Muscle layer of colon (tissue), 2 donors: Measurements from ENCODE around the gene RASA4.
"Not testable (repeated sequence)": the region's sequence is repeated elsewhere in the genome, so short reads cannot be mapped to it uniquely, and the experiment has no call there.

ENCODE experiments used
- H3K27ac ChIP-seq: one replicate; pipeline ENCODE4 v1.7.0; 2013; ENCODE audit warnings: low read depth, mild to moderate bottlenecking, low read length, moderate library complexity
- H3K27me3 ChIP-seq, 2 donors: one replicate each; pipeline ENCODE4 v1.7.0; 2013; ENCODE audit warnings: low read length in 2 of 2, mild to moderate bottlenecking in 2 of 2; ENCODE audit not compliant: insufficient read depth in 2 of 2, control insufficient read depth in 1 of 2
- H3K36me3 ChIP-seq: one replicate; pipeline ENCODE4 v1.7.0; 2013; ENCODE audit warnings: mild to moderate bottlenecking, low read length; ENCODE audit not compliant: insufficient read depth
- H3K4me1 ChIP-seq: one replicate; pipeline ENCODE4 v1.7.0; 2013; ENCODE audit warnings: mild to moderate bottlenecking, low read length; ENCODE audit not compliant: insufficient read depth
- H3K4me3 ChIP-seq, 2 donors: one replicate each; pipeline ENCODE4 v1.7.0; 2013; ENCODE audit warnings: low read length in 2 of 2, low read depth in 1 of 2, mild to moderate bottlenecking in 1 of 2, moderate library complexity in 1 of 2
- H3K9ac ChIP-seq: one replicate; pipeline ENCODE4 v1.7.0; 2013; ENCODE audit warnings: low read length
- H3K9me3 ChIP-seq: one replicate; pipeline ENCODE4 v1.7.0; 2013; ENCODE audit warnings: mild to moderate bottlenecking, low read length
- donor health status: abdominal sarcoma.
- donor health status: Adenocarcinoma of cecum.

The RASA4 gene

DNA sequence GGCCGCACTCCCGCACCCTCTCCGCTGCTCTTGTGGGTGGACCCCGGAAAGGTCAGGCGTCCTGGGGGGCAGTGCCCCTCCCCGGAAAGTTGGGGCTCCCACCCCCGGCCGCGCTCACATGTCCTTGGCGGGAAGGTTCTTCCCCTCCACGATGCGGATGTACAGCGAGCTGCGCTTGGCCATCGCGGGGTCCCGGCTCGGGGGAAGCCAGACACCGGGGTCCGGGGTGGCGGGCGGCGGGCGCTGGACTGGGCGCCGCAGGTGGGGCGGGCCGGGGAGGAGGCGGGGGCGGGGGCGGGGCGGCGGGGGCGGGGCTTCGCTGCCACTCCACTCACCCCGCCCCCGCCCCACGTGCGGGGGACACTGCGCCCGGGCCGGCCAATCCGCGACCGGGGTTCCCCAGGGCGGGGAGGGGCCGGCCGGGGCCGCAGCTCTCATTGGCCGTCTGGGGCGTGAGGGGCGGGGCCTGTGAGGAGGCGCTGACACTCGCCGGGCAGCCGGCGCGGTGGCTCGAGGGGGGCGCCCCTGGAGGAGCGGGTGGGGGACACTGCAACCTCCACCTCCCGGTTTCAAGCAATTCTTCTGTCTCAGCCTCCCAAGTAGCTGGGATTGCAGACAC lies at the start of gene RASA4:
RASA4 (minus strand) TSS at position 250 of the 619 bp plus-strand sequence; CDS start at position 183, 67 bp downstream.
- H3K9me3 ChIP-seq, H3K27ac ChIP-seq, H3K27me3 ChIP-seq, H3K9ac ChIP-seq, H3K4me3 ChIP-seq, H3K36me3 ChIP-seq, H3K4me1 ChIP-seq: not testable (repeated sequence)

DNA sequence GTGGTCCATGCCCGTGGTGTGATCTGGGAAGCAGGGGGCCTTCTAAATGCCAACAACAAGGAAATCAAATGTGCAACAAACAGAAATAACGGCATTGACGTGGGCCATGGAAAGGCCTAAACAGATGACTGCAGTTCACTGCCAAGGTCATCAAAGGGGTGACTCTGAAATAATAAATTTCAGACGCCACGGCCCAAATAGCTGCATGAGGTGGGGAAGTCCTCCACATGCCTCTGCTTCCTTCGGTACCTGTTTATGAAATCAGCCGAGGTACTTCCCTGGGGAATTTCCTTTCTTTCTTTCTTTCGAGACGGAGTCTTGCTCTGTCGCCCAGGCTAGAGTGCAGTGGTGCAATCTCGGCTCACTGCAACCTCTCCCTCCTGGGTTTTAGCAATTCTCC lies 48.2 kb upstream of the RASA4 start:
- not testable (repeated sequence) for H3K36me3 ChIP-seq, H3K9me3 ChIP-seq, H3K4me3 ChIP-seq, H3K27ac ChIP-seq, H3K27me3 ChIP-seq, H3K4me1 ChIP-seq, H3K9ac ChIP-seq

DNA sequence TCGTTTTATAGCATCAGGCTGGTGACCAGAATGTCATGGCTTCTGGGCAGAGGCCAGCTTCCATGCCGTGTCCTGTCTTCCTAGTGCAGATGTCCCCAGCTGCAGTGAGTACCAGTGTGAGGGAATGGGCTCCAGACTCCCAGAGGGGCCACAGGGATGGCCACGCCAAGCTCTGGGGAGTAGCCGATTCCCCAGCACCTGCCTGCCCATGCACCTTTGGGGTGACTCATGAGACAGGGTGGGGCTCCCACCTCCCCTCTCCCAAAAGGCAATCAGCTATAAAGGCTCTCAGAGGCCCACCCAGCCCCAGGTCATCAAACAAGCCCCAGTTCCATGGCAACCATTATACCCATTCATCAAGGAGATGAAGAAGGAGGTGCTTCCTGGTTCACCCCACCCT lies 33.4 kb upstream of the RASA4 start, which contains the start of gene SPDYE2B:
SPDYE2B (plus strand) TSS at position 396 of the 400 bp plus-strand sequence. CDS start 2,030 bp downstream, outside the sequence.
- H3K4me1 ChIP-seq, H3K27me3 ChIP-seq, H3K27ac ChIP-seq, H3K9ac ChIP-seq, H3K9me3 ChIP-seq, H3K4me3 ChIP-seq, H3K36me3 ChIP-seq: not testable (repeated sequence)

DNA sequence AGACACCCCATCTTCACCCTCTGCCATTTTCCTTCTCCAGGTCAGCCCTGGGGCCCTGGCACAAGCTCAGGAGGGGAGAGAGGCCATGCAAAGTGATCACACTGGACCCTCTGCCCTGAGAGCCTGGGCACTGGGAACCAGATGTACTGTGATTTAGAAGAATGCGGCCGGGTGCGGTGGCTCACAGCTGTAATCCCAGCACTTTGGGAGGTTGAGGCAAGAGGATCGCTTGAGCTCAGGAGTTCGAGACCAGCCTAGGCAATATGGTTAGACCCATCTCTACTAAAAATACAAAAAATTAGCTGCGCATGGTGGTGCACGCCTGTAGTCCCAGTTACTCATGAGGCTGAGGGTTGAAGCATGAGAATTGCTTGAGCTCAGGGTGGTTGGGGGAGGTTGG lies 31.3 kb upstream of the RASA4 start:
- H3K27ac ChIP-seq, H3K36me3 ChIP-seq, H3K9me3 ChIP-seq, H3K27me3 ChIP-seq, H3K9ac ChIP-seq, H3K4me1 ChIP-seq, H3K4me3 ChIP-seq: not testable (repeated sequence)

DNA sequence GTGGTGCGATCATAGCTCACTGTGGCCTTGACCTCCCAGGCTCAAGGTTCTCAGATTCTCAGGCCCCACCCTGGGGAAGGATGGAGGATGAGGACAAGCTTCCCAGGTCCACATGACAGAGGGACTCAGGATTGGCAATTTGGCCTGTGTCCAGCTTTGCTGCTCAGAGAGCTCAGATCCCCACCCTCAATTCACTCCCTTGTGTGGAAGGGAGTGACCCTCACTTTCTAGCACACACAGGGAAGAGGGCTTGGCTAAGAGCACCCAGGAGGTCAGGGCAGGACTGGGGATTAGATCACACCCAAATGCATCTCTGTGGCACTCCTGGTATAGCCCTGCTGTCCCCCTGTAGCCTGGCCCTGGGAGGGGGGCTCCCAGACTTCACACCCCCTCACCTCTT lies 26.8 kb upstream of the RASA4 start:
- not testable (repeated sequence) for H3K27me3 ChIP-seq, H3K27ac ChIP-seq, H3K36me3 ChIP-seq, H3K4me1 ChIP-seq, H3K9ac ChIP-seq, H3K4me3 ChIP-seq, H3K9me3 ChIP-seq

DNA sequence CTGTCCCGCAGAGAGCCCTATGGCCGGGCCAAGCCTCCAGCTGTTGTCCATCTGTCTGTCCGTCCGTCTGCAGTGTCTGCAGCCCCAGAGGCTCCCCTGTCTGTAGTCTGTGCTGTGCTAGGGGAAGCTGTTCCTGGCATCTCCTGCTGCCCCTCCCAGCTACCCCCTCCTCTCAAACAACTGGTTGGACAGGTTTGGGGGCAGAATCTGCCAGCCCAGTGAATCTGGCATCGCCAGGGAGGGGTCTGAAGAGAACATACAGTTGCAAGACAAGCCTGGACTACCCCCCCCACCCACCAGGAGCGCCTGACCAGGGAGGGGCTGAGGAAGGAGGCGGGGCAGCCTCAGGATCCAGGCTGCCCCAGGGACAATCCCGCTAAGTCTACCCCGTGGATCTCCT lies 26.1 kb upstream of the RASA4 start, which contains the start of gene UPK3BL1:
UPK3BL1 (minus strand) TSS at position 101 of the 400 bp plus-strand sequence; CDS start at position 51, 50 bp downstream.
- H3K4me1 ChIP-seq, H3K36me3 ChIP-seq, H3K4me3 ChIP-seq, H3K9me3 ChIP-seq, H3K27me3 ChIP-seq, H3K27ac ChIP-seq, H3K9ac ChIP-seq: not testable (repeated sequence)

DNA sequence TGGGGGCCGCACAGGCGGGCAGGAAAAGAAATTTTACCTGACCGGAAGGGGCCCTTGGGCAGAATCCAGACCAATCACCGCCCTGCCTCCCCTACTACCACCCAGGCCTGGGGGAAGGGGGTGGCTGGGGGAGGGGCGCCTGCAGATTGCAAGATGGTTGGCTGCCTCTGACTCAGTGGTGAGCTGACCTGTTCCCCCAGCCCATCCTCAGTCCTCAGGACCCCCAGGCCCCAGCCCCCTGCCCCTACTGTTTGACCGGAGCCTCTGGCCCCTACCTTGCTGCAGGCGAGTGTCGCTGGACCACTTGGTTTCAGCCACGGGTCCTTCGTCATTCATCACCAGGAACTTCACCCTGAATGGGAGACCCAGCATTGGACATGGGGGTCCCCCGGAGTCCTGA lies 22.3 kb upstream of the RASA4 start:
- not testable (repeated sequence) for H3K9ac ChIP-seq, H3K9me3 ChIP-seq, H3K36me3 ChIP-seq, H3K27ac ChIP-seq, H3K4me3 ChIP-seq, H3K27me3 ChIP-seq, H3K4me1 ChIP-seq

DNA sequence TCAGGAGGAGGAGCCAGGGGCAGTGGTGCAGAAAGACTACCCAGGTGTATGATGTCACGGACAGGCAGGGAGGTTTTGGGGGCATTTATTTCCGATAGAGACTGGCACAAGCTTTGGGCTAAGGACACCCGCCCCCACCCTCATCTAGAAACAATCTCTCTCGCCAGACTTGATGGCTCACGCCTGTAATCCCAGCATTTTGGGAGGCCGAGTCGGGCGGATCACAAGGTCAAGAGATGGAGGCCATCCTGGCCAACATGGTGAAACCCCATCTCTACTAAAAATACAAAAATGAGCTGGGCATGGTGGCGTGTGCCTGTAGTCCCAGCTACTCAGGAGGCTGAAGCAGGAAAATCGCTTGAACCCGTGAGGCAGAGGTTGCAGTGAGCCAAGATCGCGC lies 20.4 kb upstream of the RASA4 start:
- not testable (repeated sequence) for H3K4me3 ChIP-seq, H3K4me1 ChIP-seq, H3K27ac ChIP-seq, H3K9ac ChIP-seq, H3K27me3 ChIP-seq, H3K9me3 ChIP-seq, H3K36me3 ChIP-seq

DNA sequence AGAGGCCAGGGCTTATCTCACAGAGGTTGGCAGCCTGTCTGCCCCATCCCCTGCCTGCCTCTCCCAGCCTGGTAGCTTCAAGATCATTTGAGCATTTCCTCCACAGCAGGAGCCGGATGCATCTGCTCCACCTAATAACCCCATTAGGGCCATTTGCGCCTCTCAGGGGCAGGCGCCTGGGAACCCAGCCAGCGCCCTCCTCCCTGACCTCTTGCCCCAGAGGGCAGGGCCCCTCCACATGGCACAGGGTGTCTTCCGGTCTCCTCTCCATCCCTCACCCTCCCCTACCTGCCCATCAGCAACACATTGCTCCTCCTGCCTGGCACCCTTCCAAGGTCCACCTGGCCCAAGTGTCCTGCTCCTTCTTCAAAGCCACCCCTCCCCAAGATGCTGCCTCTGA lies 18.8 kb upstream of the RASA4 start:
- not testable (repeated sequence) for H3K27me3 ChIP-seq, H3K9ac ChIP-seq, H3K27ac ChIP-seq, H3K36me3 ChIP-seq, H3K9me3 ChIP-seq, H3K4me3 ChIP-seq, H3K4me1 ChIP-seq

DNA sequence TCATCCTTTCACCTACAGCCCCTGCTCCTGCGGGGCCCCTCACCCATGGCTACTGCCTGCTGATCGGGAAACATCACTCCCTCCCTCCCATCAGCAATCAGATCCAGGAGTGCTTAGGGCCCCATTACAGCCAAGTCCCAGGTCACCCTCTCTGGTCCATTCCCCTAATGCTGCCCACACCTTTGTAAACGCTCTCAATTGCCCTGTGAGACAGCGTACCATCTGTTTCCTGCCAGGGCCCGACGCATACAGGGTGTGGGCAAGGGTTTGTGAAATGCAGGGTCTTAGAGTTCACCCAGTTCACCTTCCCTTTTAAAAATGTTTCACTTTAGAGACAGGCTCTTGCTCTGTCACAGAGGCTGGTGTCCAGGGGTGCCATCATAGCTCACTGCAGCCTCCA lies 17.7 kb upstream of the RASA4 start:
- H3K4me3 ChIP-seq, H3K27me3 ChIP-seq, H3K4me1 ChIP-seq, H3K9ac ChIP-seq, H3K9me3 ChIP-seq, H3K27ac ChIP-seq, H3K36me3 ChIP-seq: not testable (repeated sequence)

DNA sequence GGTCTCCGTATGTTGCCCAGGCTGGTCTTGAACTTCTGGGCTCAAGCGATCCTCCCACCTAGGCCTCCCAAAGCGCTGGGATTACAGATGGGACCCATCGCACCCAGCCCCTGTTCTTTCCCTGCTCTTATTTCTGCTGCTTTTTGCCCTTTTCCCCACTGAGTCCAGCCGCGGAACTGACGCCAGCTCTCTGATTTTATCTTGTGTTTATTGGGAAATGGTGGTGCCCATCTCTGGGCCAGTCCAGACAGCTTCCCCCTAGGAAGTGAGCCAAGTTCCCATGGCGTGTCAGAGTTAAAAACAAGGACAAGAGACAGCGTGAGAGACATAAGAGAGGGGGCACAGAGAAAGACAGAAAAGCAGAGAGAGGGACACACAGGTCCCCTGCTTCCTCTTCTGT lies 14.1 kb upstream of the RASA4 start:
- not testable (repeated sequence) for H3K4me3 ChIP-seq, H3K9ac ChIP-seq, H3K36me3 ChIP-seq, H3K9me3 ChIP-seq, H3K4me1 ChIP-seq, H3K27me3 ChIP-seq, H3K27ac ChIP-seq

DNA sequence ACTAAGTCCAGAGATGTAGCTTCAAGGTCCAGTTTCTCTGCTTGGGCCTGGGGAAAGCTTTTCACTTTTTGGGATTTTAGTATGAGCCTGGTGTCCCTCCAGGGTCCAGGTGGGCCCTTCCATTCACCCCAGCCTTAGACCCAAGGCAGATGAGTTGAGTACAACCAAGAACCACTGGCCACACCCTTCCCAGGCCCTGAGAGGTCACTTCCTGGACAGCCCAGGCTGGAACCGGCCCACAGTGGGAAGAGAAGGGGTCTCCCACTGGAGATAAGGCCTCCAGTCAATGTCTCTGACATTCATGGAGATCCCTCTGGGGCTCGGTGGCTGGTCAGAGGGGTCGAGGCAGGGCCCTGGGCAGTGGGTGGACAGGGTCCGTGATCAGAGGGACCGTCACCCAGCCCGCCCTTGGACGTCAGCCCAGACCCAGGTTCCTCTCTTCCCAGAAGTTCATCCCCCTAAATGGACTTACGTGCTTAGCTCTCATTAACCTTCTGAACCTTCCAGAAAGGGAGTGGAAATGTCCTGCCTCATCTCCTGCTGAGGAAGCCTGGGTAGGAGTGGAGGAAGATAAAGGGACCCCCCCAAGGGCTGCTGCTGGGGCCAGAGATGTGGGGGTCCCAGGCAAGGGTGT lies 10.8 kb upstream of the RASA4 start:
- not testable (repeated sequence) for H3K36me3 ChIP-seq, H3K4me1 ChIP-seq, H3K9me3 ChIP-seq, H3K27ac ChIP-seq, H3K4me3 ChIP-seq, H3K27me3 ChIP-seq, H3K9ac ChIP-seq
